Middle frontal gyrus (tissue), 1 donor: ENCODE measurements around the gene ZYX.
"Not testable (repeated sequence)": the region's sequence is repeated elsewhere in the genome, so short reads cannot be mapped to it uniquely, and the experiment has no call there.

ENCODE experiments used
- DNase-seq: peaks from one replicate; pipeline ENCODE4 v3.0.0-alpha.2; 2015; ENCODE audit warnings: low spot score; ENCODE audit errors: extremely low spot score

ZYX gene

DNA sequence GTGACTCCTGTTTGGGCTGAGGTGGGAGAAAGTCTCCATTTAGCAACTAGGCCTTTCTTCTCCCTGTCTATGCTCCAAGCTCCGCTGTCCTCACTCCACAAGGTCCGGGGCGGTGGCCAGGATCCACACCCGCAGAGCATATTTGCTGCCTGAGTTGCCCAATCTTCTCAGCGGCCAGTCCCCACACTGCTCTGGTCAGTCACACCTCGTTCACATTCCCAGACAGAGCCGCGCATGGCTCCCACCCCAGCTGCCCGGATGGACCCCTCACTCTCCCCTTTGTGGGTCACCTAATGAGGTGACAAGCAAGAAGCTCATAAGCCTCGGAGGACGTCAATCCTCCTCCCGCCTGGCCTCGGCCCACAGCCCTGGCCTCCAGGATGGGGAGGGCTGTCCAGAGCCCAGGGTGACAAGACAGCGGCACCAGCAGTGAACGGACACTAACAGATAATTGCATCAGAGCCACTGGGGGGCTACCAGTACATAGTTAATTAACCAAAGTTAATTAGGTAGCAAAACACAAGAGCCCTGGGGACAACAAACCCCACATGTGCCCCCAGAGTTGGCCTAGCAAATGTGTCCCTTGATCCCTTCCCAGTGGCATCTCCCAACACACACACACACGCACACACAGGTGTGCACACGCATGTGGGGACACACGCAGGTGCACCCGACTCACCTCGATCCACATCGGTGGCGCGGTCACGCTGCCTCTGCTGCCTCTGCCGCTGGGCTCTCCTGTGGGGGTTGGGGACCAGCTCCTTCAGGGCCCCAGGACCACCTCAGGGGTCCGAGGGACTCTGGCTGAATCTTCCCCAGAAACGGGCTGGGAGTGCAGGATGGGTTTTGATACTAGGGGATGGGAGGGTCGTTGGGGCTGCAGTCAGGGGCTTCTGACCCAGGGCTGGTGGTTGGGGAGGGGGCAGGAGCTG is 15.7 kb downstream of the ZYX start:
- no peak for DNase-seq

DNA sequence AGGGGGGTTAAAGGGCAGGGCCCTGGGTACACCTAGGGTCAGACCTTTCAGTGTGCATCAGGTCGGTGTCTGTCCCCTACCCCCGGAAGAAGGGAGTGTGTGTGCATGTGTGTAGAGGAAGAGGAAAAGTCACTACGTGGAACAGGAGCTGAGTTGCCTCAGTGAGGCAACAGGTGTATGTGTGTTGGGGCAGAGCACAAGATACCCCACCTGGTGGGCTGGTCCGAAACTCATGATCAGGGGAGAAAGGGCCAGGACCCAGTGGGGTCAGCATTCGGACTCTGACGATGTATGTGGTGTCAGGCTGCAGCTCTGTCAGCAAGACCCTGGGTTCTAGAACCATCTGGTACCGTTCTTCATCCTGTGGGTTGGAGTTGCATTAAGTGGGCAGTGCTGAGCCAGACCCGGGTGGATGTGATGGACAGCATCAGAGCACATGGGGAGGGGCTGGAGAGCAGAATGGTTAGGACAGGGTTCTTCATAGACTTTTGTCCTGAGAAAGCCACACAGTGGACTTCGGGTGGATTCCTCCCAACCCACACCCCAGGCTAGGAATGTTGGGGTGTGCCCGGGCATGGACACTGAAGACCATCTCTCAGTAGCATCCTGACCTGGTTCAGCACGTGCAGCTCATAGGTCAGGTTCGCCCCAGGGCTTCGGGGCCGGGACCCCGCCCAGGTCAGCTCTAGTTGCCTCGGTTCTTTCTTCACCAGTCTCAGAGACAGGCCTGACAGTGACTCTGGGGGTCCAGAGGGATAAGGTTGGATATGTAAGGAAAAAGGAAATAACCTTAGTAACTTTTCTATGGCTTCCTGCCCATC is 16.8 kb downstream of the ZYX start:
- no peak for DNase-seq

DNA sequence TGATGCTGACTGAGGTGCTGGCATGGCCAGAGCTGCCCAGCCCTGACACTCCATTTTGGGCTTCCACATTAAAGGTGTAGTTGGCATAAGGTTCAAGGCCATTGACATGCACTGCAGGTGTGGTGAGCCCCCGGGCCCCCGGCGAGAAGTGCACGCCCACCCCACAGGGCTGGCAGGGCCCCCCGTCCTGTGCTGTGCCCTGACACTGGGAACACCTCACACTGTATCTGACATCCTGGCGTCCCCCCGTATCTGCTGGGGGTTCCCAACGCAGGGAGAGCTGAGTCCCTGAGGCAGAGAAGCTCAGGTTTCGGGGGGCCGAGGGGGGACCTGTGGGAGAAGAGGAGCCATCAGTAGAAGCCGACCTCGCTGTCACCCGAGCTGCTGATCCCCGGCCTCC is 17.5 kb downstream of the ZYX start:
- DNase-seq: no peak

DNA sequence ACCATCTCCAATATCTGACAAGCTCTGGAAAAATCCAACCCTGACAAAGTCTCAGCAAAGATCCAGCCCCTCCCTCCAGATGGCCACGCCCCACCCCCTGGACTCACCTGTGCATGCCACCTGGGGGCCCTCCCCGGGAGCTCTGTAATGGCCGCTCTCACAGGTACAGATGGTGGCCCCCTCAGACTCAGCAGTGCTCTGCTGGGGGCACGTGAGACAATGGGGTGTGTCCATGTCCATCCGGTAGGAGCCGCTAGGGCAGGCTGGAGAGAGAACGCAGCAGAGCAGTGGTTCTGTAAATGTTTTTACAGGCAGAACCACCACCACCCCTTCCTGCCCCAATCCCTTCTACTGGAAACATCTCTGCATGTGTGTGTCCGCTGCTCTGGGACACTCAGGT is 18.0 kb downstream of the ZYX start:
- no peak for DNase-seq

DNA sequence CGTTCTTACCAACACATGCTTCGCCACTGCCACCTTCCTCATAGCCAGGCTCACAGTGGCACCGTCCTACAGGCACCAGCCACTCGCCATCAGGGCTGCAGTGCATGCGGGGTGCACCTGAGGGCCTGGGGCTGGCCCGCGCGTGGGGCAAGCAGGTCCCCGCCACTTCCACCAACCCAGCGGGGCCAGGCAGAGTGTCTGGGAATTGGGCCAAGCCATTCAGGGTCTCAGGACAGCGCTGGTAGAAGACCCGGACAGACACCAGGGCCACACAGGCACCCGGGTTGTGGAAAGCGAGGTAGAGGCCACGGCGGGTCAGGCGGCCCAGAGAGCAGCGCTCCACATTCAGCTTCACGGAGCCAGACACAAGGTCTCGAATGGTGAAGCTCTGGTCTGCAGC is 18.5 kb downstream of the ZYX start:
- DNase-seq: no peak

DNA sequence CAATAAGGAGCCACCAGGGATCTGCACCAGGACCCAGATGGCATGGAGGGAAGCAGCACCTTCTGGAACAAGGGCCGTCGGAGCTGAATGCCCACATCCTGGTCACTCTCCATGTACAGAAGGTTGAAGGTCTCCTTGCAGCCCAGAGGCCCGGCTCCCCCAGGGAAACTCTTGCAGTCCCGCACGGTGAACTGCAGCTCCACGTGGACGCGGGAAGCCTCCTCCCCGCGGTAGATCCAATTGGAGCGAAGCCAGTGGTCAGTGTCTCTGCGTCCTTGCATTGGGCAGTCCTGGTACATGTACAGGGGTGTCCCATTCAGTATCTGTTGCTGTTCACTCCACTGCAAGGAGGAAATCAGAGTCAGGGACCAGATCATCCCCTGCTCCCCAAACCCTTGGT is 20.1 kb downstream of the ZYX start:
- DNase-seq: no peak

DNA sequence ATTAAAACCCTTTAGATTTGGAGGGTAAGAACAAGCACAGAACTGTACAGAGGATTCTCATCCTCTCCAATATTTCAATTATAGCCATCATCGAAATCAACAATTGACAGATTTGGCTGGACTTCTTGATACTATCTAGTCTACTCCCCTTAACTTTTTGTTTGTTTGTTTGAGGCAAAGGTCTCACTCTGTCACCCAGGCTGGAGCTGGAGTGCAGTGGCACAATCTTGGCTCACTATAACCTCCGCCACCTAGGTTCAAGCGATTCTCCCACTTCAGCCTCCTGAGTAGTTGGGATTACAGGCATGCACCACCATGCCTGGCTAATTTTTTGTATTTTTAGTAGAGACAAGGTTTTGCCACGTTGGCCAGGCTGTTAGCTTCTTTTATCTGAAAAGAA is 21.1 kb downstream of the ZYX start:
- not testable (repeated sequence) for DNase-seq

DNA sequence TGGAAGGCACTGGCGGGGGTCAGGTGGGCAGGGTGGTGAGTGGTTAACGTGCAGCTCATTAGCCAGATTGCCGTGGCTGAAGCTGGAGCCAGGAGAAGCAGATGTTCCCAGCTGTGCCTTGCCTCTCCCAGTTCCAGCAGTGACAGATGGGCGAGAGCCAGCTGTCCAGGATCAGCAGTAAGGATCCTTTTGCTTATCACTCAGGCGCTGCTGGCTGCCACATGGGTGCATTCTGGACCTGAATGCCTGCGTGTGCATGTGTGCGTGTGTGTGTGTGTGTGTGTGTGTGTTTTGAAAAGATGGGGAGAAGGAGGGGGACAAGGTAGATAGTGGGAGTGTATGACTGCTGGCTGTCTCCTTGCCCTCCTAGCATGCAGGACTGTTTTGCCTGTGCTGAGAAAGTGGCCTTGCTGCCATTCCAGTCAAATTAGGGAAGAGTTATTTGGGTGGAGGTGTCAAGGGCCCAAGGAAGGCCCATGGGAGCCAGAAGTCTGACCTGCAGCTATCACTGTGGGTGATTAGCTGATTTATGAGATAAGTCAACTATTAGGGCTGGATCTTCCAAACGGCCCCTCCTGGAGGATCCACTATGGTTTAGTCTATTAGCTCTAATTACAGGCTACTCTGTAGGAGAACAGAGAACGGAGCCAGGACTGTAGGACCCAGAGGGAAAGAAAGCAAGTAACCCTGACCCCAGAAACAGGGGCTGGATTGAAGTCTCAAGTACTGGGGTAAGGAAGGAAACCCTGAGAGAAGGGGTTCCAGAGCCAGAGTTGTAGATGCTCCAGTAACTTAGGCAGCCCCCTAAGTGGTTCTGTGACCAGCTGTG is 24.2 kb downstream of the ZYX start:
- no peak for DNase-seq

DNA sequence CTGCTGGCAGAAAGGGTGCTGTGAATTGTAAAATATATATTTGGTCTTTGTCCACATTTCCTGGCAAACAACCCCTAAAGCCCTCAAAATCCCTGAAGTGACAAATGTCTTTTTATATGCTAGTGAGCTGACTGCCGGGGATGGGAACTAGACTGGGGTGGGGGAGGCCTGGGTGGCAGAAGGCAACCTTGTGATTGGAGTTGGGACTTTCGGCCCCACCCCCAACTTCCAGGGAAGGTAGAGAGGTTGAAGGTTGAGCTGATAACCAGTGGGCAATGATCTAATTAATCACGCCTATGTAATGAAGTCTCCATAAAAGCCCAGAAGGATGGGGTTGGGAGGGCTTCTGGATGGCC is 24.8 kb downstream of the ZYX start:
- no peak for DNase-seq

DNA sequence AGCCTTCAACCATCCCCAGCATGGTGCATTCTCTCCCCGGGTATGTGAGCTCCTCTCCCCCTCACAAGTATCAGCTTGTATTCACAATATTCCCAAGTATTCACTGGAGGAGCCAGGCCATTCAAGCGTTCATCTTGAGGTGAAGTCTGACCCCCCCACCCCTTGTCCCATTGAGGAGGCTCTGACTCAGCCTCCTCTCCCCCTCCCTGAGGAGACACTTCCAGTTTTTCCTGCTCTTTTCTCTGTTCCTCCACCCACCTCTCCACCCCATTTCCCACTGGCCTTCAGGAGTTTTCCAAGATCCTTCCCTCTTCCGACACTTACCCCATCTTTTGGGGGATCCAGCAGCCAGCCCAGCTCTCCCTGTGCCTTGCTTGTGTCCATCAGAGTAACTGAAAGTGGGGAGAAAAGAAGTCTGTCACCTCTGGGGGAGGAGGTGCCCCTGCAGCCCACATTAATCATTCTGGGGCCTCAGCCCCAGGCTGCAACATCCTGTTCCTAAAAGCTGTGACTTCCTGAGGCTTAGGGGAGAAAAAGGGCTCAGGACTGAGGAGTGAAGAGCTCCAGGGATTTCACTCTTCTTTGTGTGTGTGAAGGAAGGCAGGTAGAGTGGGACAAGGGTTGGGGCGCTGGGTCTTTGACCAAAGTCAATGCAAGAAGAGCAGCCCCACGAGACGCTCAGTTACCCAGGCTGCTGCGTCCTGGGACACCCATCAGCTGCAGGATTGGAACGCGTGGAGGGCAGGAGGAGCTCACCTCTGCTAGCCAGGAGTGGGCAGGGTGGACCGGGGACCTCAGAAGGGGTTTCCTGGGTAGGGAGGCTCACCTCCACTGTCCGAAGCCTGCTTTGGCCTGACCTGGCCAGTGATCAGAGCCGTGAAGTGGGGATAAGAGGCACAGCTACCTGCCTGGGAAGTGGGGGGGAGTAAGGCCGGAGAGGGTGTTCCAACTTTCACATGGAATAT is 26.4 kb downstream of the ZYX start:
- DNase-seq: no peak

DNA sequence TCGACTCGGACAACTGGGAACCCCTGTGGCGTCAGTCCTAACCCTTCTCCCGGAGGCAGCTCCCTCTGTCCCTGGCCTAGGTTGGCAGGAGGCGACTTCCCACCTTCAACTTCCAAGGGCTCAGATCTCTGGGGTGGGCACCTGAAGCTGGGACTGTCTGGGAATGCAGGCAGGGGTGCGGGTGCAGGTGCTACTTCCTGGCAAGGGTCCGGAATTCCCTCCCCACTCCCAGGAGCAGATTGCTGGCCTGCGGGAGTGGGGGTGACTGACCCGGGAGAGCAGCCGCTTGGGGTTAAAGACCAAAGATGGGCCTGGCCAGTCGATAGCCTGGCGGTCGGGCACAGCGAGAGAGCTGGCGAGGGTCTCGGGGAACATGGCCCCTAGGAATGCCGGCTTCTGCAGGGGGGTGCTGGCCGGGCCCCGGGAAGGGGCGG is 27.1 kb downstream of the ZYX start:
- DNase-seq: no peak

DNA sequence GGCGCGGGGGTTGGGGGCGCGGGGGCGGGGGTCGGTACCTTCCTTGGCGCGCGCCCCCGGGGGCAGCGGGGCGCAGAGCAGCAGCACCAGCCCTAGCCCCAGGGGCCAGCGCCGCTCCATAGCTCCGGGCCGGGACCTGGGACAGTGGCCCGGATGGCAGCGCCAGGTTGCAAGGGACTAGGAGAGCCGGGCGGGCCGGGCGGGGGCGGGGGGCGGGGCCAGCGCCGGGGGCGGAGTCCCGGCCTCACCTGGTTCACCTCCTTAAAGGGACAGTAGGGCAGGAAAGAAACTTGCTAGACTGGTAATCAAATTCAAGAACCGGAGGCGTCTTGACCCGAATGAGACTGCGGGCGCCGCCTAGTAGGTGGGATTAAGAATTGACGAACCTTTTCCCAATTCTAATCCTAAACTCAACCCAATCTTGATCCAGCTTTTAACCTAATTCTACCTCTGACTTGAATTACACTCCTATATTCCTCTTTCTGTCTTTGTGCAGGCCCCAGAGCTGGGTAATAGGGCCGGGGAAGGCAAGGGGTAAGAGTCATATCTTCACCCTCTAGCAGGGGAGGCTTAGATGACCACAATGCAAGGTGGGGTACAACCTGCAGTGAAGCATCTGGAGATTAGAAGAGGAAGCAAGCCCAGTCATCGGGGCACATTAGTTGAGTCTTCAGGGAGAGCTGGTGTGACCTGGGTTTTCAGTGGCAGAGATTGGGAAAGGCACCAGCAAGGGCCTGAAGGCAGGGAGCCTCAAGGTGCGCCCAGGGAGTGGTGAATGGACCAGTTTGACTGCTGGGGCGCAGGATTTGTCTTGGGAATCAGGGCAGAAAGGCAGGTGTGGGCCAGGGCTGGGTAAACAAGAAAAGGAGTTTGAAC is 27.8 kb downstream of the ZYX start, which contains the start of gene EPHA1:
EPHA1 (minus strand) TSS at position 171 of the 876 bp plus-strand sequence; CDS start at position 120, 51 bp downstream.
- DNase-seq: no peak

DNA sequence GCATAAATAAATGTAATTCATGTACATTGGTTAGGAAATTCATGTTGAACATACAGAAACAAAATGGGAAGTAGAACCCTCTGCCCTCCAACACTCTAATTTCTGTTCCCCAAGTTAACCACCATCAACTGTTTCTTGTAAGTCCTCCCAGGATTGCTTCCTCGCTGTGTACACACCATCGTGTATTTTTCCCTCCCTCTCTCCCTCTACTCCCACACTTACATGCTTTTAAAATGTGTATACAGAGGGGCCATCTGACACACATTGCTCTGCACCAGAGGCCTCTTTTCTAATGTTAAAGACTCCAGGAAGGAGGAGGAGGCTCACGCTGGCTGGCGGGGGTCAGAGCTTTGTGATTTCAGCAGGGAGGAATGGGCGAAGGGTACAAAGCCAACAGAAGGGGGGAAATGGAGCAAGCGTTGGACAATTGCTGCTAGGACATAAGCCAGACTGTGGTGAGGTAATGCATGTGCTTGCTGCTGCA is 29.4 kb downstream of the ZYX start:
- no peak for DNase-seq

DNA sequence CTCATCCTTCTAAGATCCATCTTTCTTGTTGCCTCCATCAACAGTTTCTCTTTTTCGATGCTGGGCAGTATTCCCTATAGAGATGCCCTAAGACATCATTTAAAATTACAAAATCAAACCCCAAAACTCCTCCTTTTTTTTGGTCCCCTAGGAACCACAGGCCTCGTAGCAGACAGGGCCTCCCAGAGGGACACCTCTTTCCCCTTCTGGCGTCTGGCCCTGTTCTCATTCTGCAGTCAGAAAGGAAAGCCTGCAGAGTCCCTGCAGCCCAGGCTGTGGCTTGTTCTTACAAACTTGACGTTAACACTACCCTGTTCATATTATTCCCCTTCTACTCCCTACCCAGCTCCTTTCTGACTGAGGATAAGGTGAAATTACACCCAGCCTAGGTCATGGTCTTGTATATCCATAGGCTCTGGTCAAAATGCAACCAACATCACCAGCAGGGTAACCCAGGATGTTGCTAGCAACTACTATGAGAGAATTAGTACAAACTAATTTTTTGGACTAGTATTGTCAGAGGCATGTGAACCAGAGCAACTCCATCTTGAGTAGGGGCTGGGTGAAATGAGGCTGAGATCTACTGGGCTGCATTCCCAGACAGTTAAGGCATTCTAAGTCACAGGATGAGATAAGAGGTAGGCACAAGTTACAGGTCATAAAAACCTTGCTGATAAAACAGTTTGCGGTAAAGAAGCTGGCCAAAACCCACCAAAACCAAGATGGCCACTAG is 31.0 kb downstream of the ZYX start:
- DNase-seq: no peak

DNA sequence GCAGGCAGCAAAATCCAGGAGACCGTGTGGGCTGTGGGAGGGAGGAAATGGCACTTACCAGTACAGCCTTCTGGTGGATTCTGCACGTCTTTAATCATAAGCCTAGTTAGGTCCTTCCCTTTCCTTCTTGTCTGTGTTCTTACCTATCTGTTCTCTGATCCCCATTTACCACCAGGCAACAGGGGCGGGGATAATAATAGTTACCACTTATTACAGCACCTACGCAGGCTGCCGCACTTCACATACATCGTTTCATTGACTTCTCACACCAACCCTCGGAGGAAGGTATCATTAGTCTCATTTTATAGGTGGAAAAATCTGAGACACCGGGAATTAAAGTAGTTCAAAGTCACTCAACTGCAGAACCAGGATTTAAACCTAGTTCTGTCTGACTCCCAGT is 32.0 kb downstream of the ZYX start:
- no peak for DNase-seq

DNA sequence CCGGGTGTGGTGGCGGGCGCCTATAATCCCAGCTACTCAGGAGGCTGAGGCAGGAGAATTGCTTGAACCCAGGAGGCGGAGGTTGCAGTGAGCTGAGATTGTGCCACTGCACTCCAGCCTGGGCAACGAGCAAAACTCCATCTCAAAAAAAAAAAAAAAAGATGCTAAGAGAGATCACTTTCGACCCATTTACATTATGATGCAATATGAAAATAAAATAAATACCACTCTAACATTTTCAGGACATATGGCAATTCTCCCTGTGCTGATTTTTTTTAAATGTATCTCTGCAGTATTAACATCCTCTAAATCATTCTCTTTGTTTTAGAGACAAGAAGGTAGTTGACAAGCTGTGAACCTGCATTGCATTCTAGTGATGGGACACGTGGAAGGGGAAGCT is 34.1 kb downstream of the ZYX start:
- not testable (repeated sequence) for DNase-seq

DNA sequence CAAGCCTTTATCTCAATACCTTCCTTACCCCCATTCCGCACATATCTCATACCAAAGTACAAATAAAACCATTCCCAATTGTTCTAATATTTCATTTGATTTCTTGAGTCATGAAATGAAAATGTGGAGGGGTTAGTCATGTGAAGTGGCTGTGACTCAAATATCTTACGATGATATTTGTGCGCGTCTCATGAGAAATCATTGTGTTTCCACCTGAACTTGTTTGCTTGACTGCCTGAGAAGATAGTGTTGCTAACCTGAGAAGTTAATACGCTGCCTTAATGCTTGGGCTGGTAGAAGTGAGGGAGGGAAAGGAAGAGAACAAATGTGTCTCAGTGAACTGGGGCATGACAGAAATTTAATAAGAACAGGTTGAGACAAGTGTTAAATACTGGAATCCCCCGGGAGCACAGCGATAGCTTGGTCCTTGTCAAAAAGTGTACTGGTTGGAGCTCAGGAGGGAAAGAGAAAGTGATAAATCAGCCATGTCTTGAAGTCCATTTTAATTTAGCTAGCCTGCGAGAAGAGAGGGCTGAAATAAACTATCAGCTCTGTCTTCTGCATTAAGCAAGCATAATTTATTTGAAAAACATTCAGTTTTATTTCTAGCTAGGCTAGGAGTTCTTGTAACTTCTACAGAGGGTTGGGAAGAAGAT is 34.7 kb downstream of the ZYX start:
- no peak for DNase-seq

DNA sequence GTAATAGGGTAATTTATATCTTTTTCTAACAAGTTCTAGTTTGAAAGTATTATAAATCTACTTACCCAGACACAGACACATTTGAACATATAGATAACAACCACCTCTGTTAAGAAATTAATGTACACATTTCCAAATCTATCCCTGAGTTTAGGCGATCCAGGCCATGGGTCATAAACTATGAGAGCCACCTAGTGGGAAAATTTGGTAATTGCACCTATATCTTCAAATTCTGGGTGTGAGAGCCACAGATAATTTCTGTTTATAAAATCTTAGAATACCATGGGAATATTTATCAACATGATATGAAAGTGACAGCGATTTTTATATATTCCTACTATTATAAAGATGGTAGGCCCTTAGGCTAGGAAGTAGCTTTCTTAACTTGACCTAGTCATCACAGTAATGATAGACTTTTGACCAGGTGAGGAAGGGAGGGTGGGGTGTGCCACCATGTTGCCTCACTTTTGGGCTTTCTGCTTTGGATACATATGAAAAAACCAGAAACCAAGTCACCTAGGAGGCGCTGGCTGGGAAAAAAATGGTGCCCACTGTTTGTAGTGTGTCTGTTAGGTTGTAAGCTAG is 35.5 kb downstream of the ZYX start:
- DNase-seq: peak; percentile 43
